Gastroesophageal sphincter (tissue), 3 donors: ENCODE measurements around the gene SLC22A12.

Experiments used
- CTCF ChIP-seq, 4 experiments: fragments of 200-600 bp in 2 of 4; fragments of 450-650 bp in 2 of 4; sonication (generic) in 1 of 4; IDR thresholded peaks; one replicate each; pipeline ENCODE4 v1.5.1; 2017 to 2019; ENCODE audit warnings: antibody characterized with exemption in 4 of 4, mild to moderate bottlenecking in 2 of 4, moderate library complexity in 2 of 4
- EP300 ChIP-seq: sonication (generic); formaldehyde crosslinking; IDR thresholded peaks from one replicate; pipeline ENCODE4 v1.6.1; 2017; ENCODE audit warnings: antibody characterized with exemption, mild to moderate bottlenecking

GRCh38 chr11:64592656-64593055 lies 1.6 kb downstream of the SLC22A12 start:
- TF ChIP-seq EP300 = no peak
- TF ChIP-seq CTCF (IDR thresholded peaks at IDR 0.05) = no peak
